GM18907 (cell line): Measurements from ENCODE around the gene CUEDC1.

ENCODE experiments used
- ATAC-seq: cut with Tn5 transposase; IDR thresholded peaks from one replicate; pipeline ENCODE4 v1.9.1; 2021; ENCODE audit warnings: mild to moderate bottlenecking, moderate library complexity; ENCODE audit not compliant: unreplicated experiment

Gene CUEDC1

GRCh38 chr17:57919918-57920317 is 35.3 kb downstream of the CUEDC1 start:
- no peak for ATAC-seq

GRCh38 chr17:57918017-57918895 is 37.0 kb downstream of the CUEDC1 start:
- ATAC-seq: no peak

DNA sequence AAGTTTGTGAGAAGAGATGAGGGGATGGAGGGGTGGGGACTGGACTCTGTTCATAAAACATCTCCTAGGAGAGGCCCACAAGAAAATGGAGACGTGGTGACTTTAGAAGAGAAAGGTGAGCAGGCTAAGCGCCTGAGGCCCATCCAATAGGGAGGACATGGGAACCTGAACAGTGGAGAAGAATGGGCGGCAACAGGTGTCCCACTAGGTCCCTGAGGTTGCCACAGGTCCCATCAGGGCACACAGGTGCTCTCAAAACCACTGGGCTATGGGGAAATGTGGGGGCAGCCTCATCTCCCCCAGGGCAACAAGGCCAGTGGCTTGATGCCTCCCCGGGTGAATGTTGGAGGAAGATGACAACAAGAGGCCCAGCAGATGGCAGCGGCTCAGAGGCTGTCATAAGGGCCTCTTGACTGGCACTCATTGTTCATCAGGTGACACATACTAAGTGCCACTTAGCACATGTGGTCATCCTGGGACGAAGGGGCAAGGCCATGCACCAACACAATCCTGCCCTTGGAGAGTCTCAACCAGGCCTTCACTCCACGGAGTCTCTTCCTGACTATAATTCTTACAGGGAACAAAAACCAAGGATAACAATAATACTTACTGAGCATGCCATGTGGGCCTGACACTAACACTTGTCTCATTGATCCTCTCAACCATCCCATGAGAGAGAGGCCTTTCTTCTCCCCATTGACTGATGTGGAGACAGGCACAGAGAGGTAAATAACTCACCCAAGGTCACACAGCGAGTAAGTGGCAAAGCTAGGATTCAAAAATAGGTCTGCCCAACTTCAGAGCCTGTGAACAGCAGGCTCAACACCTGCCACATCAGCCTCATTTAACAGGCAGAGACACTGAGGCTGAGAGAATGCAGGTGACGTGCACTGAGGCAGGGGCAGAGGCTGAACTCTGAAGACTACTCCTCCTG is 38.0 kb downstream of the CUEDC1 start:
- ATAC-seq: no peak

DNA sequence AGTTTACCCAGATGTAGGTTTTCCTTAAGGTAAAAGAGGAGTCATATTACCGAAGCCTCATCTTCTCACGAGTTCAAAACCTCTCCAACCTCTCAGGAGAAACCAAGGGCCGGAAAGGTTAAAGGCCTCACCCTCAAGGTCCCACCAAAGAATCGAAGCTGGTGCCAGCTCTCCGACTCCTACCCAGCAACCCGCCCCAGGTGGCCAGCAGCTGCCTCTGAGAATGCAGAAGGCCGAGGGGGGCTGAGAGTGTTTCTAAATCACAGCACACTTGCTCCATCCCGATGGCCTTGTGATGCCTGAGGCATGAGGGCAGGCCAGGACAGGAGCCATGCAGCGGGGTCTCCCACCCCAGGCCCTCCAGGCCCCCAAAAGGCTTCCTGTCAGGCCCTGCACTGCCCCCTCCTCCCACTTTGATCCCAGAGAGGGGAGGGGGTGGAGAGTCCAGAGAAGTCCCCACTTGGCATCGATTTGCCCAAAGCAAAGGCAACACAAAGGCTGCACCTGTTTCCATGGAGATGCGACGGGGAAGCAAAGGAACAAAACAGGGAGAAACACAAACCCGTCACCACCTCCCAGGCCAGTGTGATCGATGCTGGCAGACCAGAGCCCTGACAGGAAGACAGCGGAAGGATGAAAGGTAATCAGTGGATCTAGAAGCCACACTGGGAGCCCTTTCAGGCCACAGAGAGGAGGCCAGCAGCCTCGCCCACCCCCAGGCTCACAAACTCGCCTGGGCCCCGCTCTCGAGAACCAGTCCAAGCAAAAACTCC is 39.0 kb downstream of the CUEDC1 start:
- no peak for ATAC-seq

DNA sequence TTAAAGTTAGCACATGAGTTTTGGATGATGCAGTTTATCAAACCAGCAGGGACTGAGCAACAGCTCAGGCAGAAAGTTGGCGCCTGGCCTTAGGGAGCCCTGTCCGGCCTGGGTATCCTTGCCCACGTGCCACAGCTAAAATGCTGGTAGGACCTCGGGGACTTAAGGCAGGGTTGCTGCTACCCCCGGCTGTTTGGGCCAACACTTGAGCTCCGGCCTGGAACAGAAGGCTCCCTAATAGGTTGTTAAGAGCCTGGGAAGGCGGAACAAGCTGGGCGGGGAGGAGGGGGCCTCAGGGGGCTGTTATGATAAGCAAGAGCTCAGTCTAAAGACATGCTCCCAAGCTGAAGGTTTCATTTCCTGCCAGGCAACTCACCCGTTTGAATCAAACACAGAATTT is 39.7 kb downstream of the CUEDC1 start:
- ATAC-seq: no peak

- ATAC-seq: no peak
These were observed 40.7 kb downstream of the CUEDC1 start for GRCh38 chr17:57914273-57915142.

GRCh38 chr17:57913575-57914272 is 41.5 kb downstream of the CUEDC1 start:
- ATAC-seq: no peak

DNA sequence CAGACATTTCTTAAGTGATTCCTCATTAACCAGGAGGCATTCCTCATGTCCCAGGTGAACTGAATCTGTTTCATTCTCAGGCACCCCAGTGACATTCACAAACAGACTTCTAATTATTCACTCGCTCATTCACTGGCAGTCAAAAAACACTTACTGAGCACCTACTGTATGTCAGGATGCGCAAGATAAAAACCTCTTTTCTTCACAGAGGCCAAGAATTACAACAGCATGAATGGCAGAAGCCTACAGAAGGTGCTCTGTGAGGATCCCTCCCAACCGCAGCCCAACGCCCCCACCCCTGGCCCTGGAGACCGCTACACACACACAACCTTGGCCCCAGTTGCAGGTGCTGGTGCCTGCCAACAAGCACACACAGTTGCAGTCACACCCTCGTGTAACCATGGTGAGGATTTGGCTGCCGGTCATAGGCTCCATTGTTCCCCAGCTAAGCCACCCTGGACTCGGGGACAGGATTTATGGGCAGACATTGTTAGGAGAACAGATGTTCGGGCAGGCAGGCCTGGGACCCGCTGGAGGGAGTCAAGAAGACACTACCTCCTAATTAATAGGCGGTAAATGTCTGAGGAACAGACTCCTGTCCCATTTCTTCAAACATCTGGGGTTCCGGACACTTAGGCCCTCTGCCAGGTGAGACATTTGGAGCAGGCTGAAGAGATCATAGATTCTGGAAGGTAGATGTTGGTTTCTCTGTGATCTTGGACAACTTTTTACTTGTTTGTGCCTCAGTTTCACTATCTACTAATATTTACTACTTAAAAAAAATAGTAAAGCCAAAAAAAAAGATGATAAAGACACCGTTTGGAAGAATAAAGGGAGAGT is 43.2 kb downstream of the CUEDC1 start:
- ATAC-seq: no peak

DNA sequence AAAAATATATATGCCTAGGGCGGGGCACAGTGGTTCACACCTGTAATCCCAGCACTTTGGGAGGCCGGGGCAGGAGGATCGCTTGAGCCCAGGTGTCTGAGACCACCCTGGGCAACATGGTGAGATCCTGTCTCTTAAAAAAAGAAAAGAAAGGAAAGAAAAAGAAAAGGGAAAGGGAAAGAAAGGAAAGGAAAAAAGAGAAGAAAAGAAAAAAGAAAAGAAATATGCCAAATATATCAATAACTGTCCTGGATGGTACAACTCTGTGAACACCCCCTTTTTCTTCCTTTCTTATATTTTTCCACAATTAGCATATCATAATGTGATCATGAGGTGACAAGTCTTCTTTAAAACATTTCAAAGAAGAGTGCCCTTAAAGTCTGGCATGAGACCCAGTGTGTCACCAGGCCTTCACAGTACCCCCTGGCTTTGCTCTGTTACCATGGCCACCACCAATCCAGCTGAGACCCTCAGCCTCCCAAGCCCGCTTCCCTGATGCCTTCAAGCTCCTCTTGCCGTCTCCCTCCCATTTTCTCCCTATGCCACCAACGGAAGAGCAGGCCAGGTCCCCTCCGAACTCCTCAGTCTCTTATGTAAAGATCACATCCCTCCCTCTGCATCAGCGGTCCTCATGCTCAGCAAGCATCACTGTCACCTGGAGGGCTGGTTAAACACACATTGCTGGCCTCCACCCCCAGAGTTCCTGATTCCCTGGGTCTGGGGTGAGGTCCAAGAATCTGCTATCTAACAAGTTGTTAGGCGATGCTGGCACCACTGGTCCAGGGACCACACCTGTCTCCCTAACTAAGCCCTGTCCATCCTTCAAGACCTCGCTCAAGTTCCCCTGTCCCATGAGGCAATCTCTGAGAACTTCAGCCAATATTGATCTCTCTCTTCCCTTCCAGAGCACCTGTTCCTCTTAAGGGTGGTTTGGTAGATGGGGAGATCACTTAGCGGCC is 44.5 kb downstream of the CUEDC1 start:
- no peak for ATAC-seq

DNA sequence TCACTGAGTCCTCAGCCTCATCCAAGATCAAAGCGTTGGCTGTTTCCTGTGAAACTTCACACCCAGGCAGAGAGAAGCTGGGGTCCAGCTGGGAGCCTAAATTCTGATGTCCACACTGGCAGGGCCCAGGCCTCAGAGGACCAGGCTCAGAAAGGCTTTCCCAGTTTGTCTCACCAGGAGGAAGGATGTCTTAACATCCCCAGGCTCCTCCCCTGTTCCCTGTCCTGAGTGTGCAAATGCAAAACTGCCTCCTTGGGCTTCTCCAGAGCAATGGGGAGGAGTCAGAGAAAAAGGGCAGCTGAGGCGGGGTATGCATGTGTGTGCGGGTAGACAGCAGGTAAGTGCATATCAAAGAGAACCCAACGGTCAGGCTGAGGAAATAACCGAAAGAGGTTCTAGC is 45.7 kb downstream of the CUEDC1 start:
- no peak for ATAC-seq

GRCh38 chr17:57908278-57908677 is 46.9 kb downstream of the CUEDC1 start:
- ATAC-seq: no peak

GRCh38 chr17:57906910-57907309 is 48.3 kb downstream of the CUEDC1 start:
- ATAC-seq: no peak

DNA sequence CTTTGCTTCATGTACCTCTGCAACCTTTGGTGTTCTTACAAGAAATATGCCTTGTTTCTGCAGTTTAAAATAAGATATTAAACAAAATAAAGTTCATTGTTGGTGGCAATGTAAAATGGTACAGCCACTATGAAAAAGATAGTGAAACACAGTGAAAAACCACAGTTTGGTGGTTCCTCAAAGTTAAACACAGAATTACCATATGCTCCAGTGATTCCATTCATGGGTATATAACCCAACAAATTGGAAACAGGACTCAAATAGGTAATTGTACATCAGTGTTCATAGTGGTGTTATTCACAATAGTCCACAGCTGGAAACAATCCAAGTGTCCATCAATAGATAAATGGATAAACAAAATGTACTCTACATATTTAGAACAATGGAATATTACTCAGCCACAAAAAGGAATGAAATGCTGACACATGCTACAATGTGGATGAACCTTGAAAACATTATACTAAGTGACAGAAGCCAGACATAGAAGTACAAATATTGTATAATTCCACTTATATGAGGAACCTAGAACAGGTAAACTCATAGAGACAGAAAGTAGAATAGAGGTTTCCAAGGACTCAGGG is 49.2 kb downstream of the CUEDC1 start:
- ATAC-seq: no peak

DNA sequence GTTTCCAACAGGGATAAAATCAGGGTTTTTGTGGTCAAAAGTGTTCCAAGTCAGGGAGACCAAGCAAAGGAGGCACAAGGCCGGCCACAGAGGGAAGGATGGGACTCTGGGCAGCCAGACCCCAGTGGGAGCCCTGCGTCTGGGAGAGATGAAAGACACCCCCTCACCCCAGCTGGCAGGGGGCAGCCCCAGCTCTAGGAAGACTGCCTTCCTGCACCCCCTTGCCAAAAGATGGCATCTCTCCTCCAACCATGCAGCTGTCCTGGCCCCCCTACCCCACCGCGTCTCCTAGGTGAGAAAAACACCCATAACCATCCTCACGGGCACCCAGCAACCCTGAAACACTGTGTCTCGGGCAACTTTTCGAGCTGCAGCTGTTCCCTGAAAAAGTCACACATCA is 51.3 kb downstream of the CUEDC1 start:
- no peak for ATAC-seq

DNA sequence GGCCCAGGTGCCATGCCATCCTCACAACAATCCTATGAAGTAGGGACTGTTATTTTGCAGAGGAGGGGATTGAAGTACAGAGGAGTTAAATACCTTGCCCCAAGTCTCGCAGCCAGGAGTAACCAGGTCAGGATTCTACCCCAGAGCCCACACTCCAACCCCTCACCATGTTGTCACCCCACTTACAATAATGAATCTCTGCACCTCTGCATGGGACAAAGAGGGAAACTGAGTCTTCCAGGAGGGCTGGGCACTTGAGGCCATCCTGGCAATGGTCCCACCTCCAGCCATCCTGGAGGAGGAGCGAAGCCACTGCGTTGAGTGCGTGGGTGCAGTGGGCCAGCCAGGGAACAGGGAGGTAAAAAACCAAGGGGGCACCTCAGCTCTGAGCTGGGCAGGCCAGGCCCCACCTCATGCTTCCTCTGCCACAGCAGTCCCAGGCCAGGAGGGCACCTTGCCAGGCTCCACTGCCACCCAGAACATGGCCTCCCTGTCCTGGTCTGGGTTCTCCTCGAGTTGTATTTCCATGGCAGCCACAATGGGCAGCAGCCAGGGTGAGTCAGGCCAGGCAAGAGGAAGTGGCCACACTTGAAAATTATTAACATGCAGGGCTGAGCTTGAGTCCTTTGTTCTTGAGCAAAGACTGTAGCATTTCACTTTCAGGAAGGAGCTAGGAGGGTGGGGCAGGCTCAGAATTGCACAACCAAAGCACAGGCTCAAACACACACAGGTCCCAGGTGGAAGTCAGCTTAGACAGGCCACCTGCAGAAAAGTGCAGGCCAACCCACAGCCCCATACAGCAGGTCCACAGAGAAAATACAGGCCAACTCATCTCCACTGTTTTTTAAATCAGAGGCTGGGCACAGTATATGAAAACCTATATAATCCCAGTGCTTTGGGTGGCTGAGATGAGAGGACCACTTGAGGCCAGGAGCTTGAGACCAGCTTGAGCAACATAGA is 52.1 kb downstream of the CUEDC1 start:
- peak; percentile 63 for ATAC-seq
